Mesenchymal stem cell (in vitro differentiated cells and primary cell): ENCODE results near the gene ST3GAL4.

Experiments
- DNase-seq: peaks from one replicate; pipeline ENCODE4 v3.0.0-alpha.2; 2013
- H2AFZ ChIP-seq: one replicate; pipeline ENCODE4 v1.6.1; 2013; ENCODE audit warnings: low read depth, mild to moderate bottlenecking, control low read depth, inconsistent platforms, low read length, moderate library complexity
- H2AK5ac ChIP-seq: 2 replicates; pipeline ENCODE4 v1.6.1; 2013; ENCODE audit warnings: low read length, moderate library complexity, mild to moderate bottlenecking, inconsistent platforms; ENCODE audit not compliant: severe bottlenecking
- H2BK120ac ChIP-seq: one replicate; pipeline ENCODE4 v1.6.1; 2013; ENCODE audit warnings: low read depth, mild to moderate bottlenecking, inconsistent platforms, low read length, moderate library complexity
- H2BK12ac ChIP-seq, 2 experiments: one replicate each; pipeline ENCODE4 v1.6.1; 2013; ENCODE audit warnings: inconsistent platforms in 2 of 2, low read length in 2 of 2, mild to moderate bottlenecking in 2 of 2, moderate library complexity in 2 of 2, control low read depth in 1 of 2
- H2BK15ac ChIP-seq: one replicate; pipeline ENCODE4 v1.6.1; 2013; ENCODE audit warnings: mild to moderate bottlenecking, low read depth, inconsistent platforms; ENCODE audit not compliant: poor library complexity, severe bottlenecking
- H2BK5ac ChIP-seq: 2 replicates; pipeline ENCODE4 v1.6.1; 2013; ENCODE audit warnings: low read depth, mild to moderate bottlenecking, low read length, control low read depth, inconsistent platforms; ENCODE audit not compliant: poor library complexity, severe bottlenecking
- H3K14ac ChIP-seq, 2 experiments: one replicate each; pipeline ENCODE4 v1.6.1; 2013; ENCODE audit warnings: inconsistent platforms in 2 of 2, low read length in 2 of 2, control low read depth in 1 of 2, mild to moderate bottlenecking in 1 of 2, moderate library complexity in 1 of 2
- H3K18ac ChIP-seq, 2 experiments: one replicate each; pipeline ENCODE4 v1.6.1; 2013; ENCODE audit warnings: inconsistent platforms in 2 of 2, low read length in 2 of 2, control low read depth in 1 of 2, low read depth in 1 of 2, mild to moderate bottlenecking in 1 of 2
- H3K23ac ChIP-seq, 2 experiments: one replicate each; pipeline ENCODE4 v1.6.1; 2013; ENCODE audit warnings: inconsistent platforms in 2 of 2, low read length in 2 of 2, mild to moderate bottlenecking in 2 of 2, moderate library complexity in 2 of 2, control low read depth in 1 of 2
- H3K27ac ChIP-seq: 2 replicates; pipeline ENCODE4 v1.5.1; 2013; ENCODE audit warnings: mild to moderate bottlenecking, moderate library complexity, low read length, control low read depth, inconsistent platforms; ENCODE audit not compliant: poor library complexity, severe bottlenecking
- H3K27me3 ChIP-seq, 2 experiments: 2 replicates each; pipeline versions ENCODE4 v1.6.1 to v1.7.0; 2013; ENCODE audit warnings: low read length in 2 of 2, mild to moderate bottlenecking in 2 of 2, moderate library complexity in 2 of 2, control low read depth in 1 of 2, inconsistent platforms in 1 of 2; ENCODE audit not compliant: control insufficient read depth in 1 of 2, insufficient read depth in 1 of 2
- H3K36me3 ChIP-seq, 2 experiments: 2 replicates each; pipeline versions ENCODE4 v1.6.1 to v1.7.0; 2013; ENCODE audit warnings: low read length in 2 of 2, control low read depth in 1 of 2, inconsistent platforms in 1 of 2, low read depth in 1 of 2, mild to moderate bottlenecking in 1 of 2; ENCODE audit not compliant: insufficient read depth in 2 of 2, control insufficient read depth in 1 of 2
- H3K4ac ChIP-seq, 2 experiments: one replicate each; pipeline ENCODE4 v1.6.1; 2013; ENCODE audit warnings: inconsistent platforms in 2 of 2, low read length in 2 of 2, mild to moderate bottlenecking in 2 of 2, moderate library complexity in 2 of 2, control low read depth in 1 of 2, low read depth in 1 of 2
- H3K4me1 ChIP-seq: 2 replicates; pipeline ENCODE4 v1.6.1; 2013; ENCODE audit warnings: low read depth, low read length, control low read depth; ENCODE audit not compliant: control insufficient read depth, insufficient read depth
- H3K4me2 ChIP-seq: 2 replicates; pipeline ENCODE4 v1.6.1; 2013; ENCODE audit warnings: low read length, mild to moderate bottlenecking, inconsistent platforms; ENCODE audit not compliant: poor library complexity, severe bottlenecking
- H3K4me3 ChIP-seq, 2 experiments: 2 replicates each; pipeline versions ENCODE4 v1.5.1 to v1.7.0; 2013; ENCODE audit warnings: low read length in 2 of 2, mild to moderate bottlenecking in 2 of 2, control low read depth in 1 of 2, low read depth in 1 of 2; ENCODE audit not compliant: insufficient read depth in 1 of 2
- H3K79me1 ChIP-seq: replicated peaks from 2 replicates; pipeline ENCODE4 v1.6.1; 2013; ENCODE audit warnings: mild to moderate bottlenecking, control low read depth, low read length, inconsistent platforms; ENCODE audit not compliant: poor library complexity, severe bottlenecking
- H3K9ac ChIP-seq: 2 replicates; pipeline ENCODE4 v1.7.0; 2013; ENCODE audit warnings: mild to moderate bottlenecking, low read length, moderate library complexity
- H3K9me3 ChIP-seq: 2 replicates; pipeline ENCODE4 v1.7.0; 2013; ENCODE audit warnings: mild to moderate bottlenecking, low read length; ENCODE audit not compliant: control insufficient read depth
- H4K8ac ChIP-seq: one replicate; pipeline ENCODE4 v1.6.1; 2013; ENCODE audit warnings: inconsistent platforms, mild to moderate bottlenecking, low read length, moderate library complexity
- H4K91ac ChIP-seq: one replicate; pipeline ENCODE4 v1.6.1; 2013; ENCODE audit warnings: mild to moderate bottlenecking, low read length, inconsistent platforms
- WGBS: methylation state at CpG from one replicate; pipeline ENCODE4 v1.1.7; 2013; ENCODE audit warnings: mixed read lengths; 5-methylcytosine and 5-hydroxymethylcytosine counted together

The ST3GAL4 gene

DNA sequence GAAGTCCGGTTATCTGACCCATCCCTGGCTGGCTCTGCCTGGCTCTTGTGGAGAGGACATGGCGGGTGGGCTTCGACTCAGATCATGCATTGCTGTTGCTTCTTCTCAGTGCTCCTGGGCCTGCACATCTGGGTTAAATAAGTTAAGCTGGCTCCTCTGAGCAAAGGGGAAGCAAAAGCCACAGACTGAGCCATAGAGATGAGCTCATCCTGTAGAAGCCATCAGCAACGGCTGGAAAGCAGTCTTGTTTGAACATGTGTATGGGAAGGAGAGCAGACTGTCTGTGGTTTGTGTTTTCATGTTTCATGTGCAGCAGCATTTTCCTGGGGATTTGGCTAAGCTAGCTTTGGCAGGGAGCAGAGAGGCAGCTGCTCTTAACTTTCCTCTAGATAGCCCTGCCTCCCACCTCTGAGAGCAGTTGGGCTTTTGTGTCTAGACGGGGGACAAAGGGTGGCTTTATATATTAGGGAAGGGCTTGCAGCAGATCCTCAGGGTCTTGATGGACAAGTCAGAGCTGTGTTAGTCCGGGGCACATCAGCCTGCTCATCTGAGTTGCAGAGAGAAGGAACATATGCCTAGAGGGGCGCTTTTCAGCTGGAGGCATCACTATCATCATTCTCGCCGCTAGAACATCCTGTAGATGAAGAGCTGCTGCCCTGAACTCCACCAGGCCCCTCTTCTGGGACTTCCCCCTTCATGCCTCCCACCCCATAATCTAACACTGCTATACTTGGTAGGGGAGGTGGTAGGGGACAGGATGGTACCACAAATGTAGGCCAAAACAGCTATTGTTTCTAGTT is 36.7 kb upstream of the ST3GAL4 start:
- 73% methylated on average over 9 of the region's 9 CpGs for WGBS
- no peaks in the 10 kb centered on the region for H3K9me3 ChIP-seq
- peak overlapping the region; percentile 75 for H2BK120ac ChIP-seq
- H3K4me2 ChIP-seq, result no peak overlapping the region
- H3K79me1 ChIP-seq, result peaks cover 9% of the 10 kb centered on the region
- peaks cover 0 to 3% of the 10 kb centered on the region in 2 experiments for H3K36me3 ChIP-seq
- H3K14ac ChIP-seq, result peak overlapping the region in 1 of 2 experiments; percentile 84
- H3K4me3 ChIP-seq, result peak overlapping the region in 1 of 2 experiments; percentile 65
- H2BK15ac ChIP-seq, result peak overlapping the region; percentile 64
- H3K27ac ChIP-seq, result peak overlapping the region; percentile 77
- H3K27me3 ChIP-seq, result no peaks in the 10 kb centered on the region
- DNase-seq, result peak; percentile 90
- peaks cover 18% of the 10 kb centered on the region for H3K4me1 ChIP-seq
- H2AFZ ChIP-seq, result peak overlapping the region; percentile 70
- peak overlapping the region; percentile 85 to 90 for H2BK12ac ChIP-seq
- H2BK5ac ChIP-seq, result no peak overlapping the region
- peak overlapping the region; percentile 84 for H3K9ac ChIP-seq
- peak overlapping the region; percentile 77 for H4K8ac ChIP-seq
- peak overlapping the region; percentile 67 to 89 for H3K4ac ChIP-seq
- no peak overlapping the region for H3K23ac ChIP-seq
- peak overlapping the region; percentile 77 to 78 for H3K18ac ChIP-seq
- peak overlapping the region; percentile 96 for H4K91ac ChIP-seq
- H2AK5ac ChIP-seq, result peak overlapping the region; percentile 37

DNA sequence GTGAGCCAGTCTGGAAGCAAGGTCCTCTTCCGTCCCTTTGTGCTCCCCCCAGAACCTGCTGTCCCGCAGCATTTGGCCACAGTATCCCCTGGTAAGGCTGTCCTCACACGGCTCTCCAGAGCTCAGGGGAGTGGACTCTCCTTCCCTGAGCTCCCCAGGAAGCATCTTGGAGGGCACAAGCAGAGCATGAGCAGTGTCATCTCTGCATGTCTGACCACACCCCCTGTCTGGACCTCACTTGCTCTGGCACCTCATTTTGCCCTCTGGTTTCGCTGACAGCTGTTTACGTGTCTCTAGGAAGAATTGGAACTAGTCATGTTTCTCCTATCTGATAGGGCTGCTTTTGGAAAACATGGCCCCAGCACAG is 36.1 kb upstream of the ST3GAL4 start:
- peak overlapping the region; percentile 84 for H3K9ac ChIP-seq
- no peaks in the 10 kb centered on the region for H3K27me3 ChIP-seq
- 94% methylated on average over 5 of the region's 5 CpGs for WGBS
- H2AK5ac ChIP-seq, result peak overlapping the region; percentile 37
- H3K36me3 ChIP-seq, result no peaks in the 10 kb centered on the region
- H2BK120ac ChIP-seq, result no peak overlapping the region
- peaks cover 18% of the 10 kb centered on the region for H3K4me1 ChIP-seq
- no peak for DNase-seq
- H3K4me2 ChIP-seq, result no peak overlapping the region
- no peak overlapping the region for H3K14ac ChIP-seq
- H2AFZ ChIP-seq, result no peak overlapping the region
- H3K4ac ChIP-seq, result peak overlapping the region; percentile 12 to 67
- H3K9me3 ChIP-seq, result no peaks in the 10 kb centered on the region
- H3K27ac ChIP-seq, result no peak overlapping the region
- peak overlapping the region; percentile 65 for H4K91ac ChIP-seq
- peak overlapping the region; percentile 52 for H4K8ac ChIP-seq
- no peak overlapping the region for H3K4me3 ChIP-seq
- no peak overlapping the region for H2BK5ac ChIP-seq
- no peak overlapping the region for H3K23ac ChIP-seq
- H3K18ac ChIP-seq, result peak overlapping the region; percentile 75 to 76
- H2BK12ac ChIP-seq, result peak overlapping the region; percentile 12 to 78
- peak overlapping the region; percentile 64 for H2BK15ac ChIP-seq
- peaks cover 8% of the 10 kb centered on the region for H3K79me1 ChIP-seq

DNA sequence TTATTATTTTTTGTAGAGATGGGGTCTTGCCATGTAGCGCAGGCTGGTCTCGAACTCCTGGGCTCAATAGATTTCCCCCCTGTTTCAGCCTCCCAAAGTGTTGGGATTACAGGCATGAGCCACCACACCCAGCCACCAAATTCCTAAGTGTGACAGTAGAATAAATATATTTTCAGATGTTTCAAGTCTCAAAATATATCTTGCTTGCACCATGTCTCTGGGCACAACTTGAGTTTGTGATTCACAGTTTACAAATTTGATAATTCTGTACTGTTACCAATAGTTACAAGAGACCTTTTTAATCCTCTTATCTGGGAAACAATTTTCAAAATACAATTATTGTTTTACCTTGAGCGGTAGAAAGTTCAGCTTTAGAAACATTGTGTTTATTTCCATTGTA is 32.5 kb upstream of the ST3GAL4 start:
- H3K27me3 ChIP-seq, result no peaks in the 10 kb centered on the region
- no peak overlapping the region for H2BK12ac ChIP-seq
- H3K4ac ChIP-seq, result no peak overlapping the region
- no peak overlapping the region for H4K8ac ChIP-seq
- H3K18ac ChIP-seq, result no peak overlapping the region
- no peak overlapping the region for H3K4me3 ChIP-seq
- H4K91ac ChIP-seq, result no peak overlapping the region
- no peak overlapping the region for H2BK120ac ChIP-seq
- no peaks in the 10 kb centered on the region for H3K9me3 ChIP-seq
- H3K9ac ChIP-seq, result no peak overlapping the region
- H3K4me1 ChIP-seq, result peaks cover 15% of the 10 kb centered on the region
- DNase-seq, result no peak
- no peak overlapping the region for H2AK5ac ChIP-seq
- H2BK5ac ChIP-seq, result no peak overlapping the region
- no peak overlapping the region for H3K27ac ChIP-seq
- H2BK15ac ChIP-seq, result no peak overlapping the region
- H3K4me2 ChIP-seq, result no peak overlapping the region
- H3K36me3 ChIP-seq, result no peaks in the 10 kb centered on the region
- H3K23ac ChIP-seq, result no peak overlapping the region
- no peak overlapping the region for H2AFZ ChIP-seq
- peaks cover 12% of the 10 kb centered on the region for H3K79me1 ChIP-seq
- WGBS, result no CpG with 5 or more reads among the region's 3 CpGs
- H3K14ac ChIP-seq, result no peak overlapping the region

GRCh38 chr11:126327281-126328000 is 28.0 kb upstream of the ST3GAL4 start:
- 94% methylated on average over 17 of the region's 17 CpGs for WGBS
- no peak for DNase-seq
- H2AK5ac ChIP-seq, result no peak overlapping the region
- no peak overlapping the region for H4K8ac ChIP-seq
- no peak overlapping the region for H3K14ac ChIP-seq
- H3K27ac ChIP-seq, result no peak overlapping the region
- no peak overlapping the region for H2BK5ac ChIP-seq
- no peak overlapping the region for H3K4me2 ChIP-seq
- no peak overlapping the region for H3K18ac ChIP-seq
- H3K36me3 ChIP-seq, result peaks cover 0 to 9% of the 10 kb centered on the region in 2 experiments
- H2BK15ac ChIP-seq, result no peak overlapping the region
- H3K9ac ChIP-seq, result no peak overlapping the region
- no peak overlapping the region for H2AFZ ChIP-seq
- H3K4me3 ChIP-seq, result no peak overlapping the region
- no peak overlapping the region for H4K91ac ChIP-seq
- no peak overlapping the region for H3K23ac ChIP-seq
- H2BK120ac ChIP-seq, result no peak overlapping the region
- H3K4me1 ChIP-seq, result peaks cover 5% of the 10 kb centered on the region
- no peak overlapping the region for H2BK12ac ChIP-seq
- H3K9me3 ChIP-seq, result no peaks in the 10 kb centered on the region
- no peak overlapping the region for H3K4ac ChIP-seq
- no peaks in the 10 kb centered on the region for H3K27me3 ChIP-seq
- H3K79me1 ChIP-seq, result peaks cover 8% of the 10 kb centered on the region
